Mucosa of descending colon (tissue), 3 donors: ENCODE data around the gene TCTN2. TPM values are rescaled to one million over a fixed set of nuclear protein-coding genes. Genes with fewer than 3 reads are reported as not detected.

Experiments used
- ATAC-seq: fragments of 200-7000 bp; cut with Tn5 transposase; one replicate; pipeline ENCODE4 v1.9.1; 2020; ENCODE audit warnings: mild to moderate bottlenecking, moderate library complexity
- DNase-seq, 3 donors: peaks; one replicate each; pipeline ENCODE4 v3.0.0-alpha.2; 2020
- H3K36me3 ChIP-seq: fragments of 200-600 bp; one replicate; pipeline ENCODE4 v1.8.0; 2021; ENCODE audit warnings: low read depth, mild to moderate bottlenecking
- H3K4me1 ChIP-seq: fragments of 200-600 bp; one replicate; pipeline ENCODE4 v1.8.0; 2021; ENCODE audit warnings: low read depth, mild to moderate bottlenecking
- H3K4me3 ChIP-seq: fragments of 200-600 bp; one replicate; pipeline ENCODE4 v1.8.0; 2021; ENCODE audit warnings: mild to moderate bottlenecking
- H3K9me3 ChIP-seq: fragments of 200-600 bp; one replicate; pipeline ENCODE4 v1.8.0; 2021; ENCODE audit warnings: mild to moderate bottlenecking
- intact Hi-C, 2 donors: fragments of 100-400 bp; cut with DNase I in 1 of 2; cut with micrococcal nuclease in 1 of 2; formaldehyde crosslinking; loops; one replicate each; pipeline versions ENCODE4 v1.11.0 to v1.11.1; 2022; cut with DNase I, micrococcal nuclease
- total RNA-seq, 3 donors: library from RNA; stranded (reverse); fragmentation: NEBNext Ultra II Directional in 2 of 3; extraction: Animal tissue kit (Norgen Biotek cat#: 25700) in 2 of 3; gene quantifications; one replicate each; pipeline versions ENCODE4 v1.2.1 to v1.2.4, GENCODE V29; 2021 to 2023
- TF ChIP-seq, protein P1 (sequence below): fragments of 200-600 bp; IDR thresholded peaks from one replicate; pipeline ENCODE4 v1.8.0; 2022; ENCODE audit warnings: antibody characterized with exemption, mild to moderate bottlenecking
- donor health status: DM: no; HTN: no; CAD: no; lungs with moderate emphysema.
- donor health status: DM: no; HTN: no; CAD: no.
- donor health status: DM: no; HTN: yes; CAD: no.

Gene TCTN2
- total RNA-seq, 3 donors from 2014 or later = 5.2 to 9.0 (median 6.2) TPM

GRCh38 chr12:123720141-123720814 is 49.4 kb downstream of the TCTN2 start:
- Histone ChIP-seq H3K9me3 (no peaks in the 10 kb centered on the region), H3K36me3 (no peaks in the 10 kb centered on the region), H3K4me1 (peaks cover 6% of the 10 kb centered on the region), H3K4me3 (no peak overlapping the region)
- TF ChIP-seq, protein P1, sequence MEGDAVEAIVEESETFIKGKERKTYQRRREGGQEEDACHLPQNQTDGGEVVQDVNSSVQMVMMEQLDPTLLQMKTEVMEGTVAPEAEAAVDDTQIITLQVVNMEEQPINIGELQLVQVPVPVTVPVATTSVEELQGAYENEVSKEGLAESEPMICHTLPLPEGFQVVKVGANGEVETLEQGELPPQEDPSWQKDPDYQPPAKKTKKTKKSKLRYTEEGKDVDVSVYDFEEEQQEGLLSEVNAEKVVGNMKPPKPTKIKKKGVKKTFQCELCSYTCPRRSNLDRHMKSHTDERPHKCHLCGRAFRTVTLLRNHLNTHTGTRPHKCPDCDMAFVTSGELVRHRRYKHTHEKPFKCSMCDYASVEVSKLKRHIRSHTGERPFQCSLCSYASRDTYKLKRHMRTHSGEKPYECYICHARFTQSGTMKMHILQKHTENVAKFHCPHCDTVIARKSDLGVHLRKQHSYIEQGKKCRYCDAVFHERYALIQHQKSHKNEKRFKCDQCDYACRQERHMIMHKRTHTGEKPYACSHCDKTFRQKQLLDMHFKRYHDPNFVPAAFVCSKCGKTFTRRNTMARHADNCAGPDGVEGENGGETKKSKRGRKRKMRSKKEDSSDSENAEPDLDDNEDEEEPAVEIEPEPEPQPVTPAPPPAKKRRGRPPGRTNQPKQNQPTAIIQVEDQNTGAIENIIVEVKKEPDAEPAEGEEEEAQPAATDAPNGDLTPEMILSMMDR = no peak
- intact Hi-C loops = no loop called here
- DNase-seq (no peak), ATAC-seq (no peak)

DNA sequence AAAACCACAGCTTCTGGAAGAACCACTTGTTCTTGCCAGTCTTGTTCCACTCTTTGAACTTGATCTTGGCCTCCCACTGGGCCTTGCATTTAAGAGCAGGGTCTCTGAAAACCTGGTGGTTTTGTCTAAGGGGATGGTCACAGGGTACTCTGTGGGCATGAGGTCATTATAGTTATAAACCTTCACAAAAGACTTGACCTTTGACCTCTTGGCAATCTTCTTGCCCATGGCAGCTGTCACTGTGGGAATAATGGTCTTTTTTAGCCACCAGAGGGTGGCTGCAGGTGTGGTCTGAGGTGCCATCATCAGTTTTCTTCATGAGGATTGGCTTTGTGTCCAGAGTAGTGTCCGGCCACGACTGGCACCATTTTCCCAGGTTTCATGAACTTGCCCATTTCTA is 50.3 kb downstream of the TCTN2 start:
- DNase-seq (no peak), ATAC-seq (no peak)
- TF ChIP-seq, protein P1 = no peak
- Histone ChIP-seq H3K4me3 (no peak overlapping the region), H3K36me3 (no peaks in the 10 kb centered on the region), H3K9me3 (no peaks in the 10 kb centered on the region), H3K4me1 (peaks cover 6% of the 10 kb centered on the region)
- intact Hi-C loops = no loop called here

DNA sequence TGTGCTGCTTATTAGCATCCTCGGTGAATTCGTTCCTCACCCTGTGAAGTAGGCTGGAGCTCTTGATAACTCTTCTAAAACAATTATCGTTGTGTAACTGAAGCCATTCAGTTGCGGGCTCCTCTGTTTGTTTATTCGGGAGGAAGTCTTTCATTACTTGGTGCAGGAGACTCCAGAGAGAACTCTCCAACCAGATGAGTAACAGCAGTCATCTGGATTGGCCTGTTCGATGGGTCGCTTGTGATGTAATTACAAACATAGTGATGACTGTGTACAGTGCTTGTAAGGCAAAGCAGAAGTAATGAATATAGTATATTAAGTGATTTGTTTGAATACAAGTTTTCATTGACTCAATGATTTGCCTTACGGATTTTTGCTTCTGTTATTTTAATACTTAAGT is 52.1 kb downstream of the TCTN2 start:
- no peak for ATAC-seq
- H3K4me1 ChIP-seq = peaks cover 6% of the 10 kb centered on the region
- H3K9me3 ChIP-seq = no peaks in the 10 kb centered on the region
- intact Hi-C loops = no loop called here
- H3K4me3 ChIP-seq = no peak overlapping the region
- TF ChIP-seq, protein P1 = no peak
- DNase-seq = no peak
- peaks cover 3% of the 10 kb centered on the region for H3K36me3 ChIP-seq

DNA sequence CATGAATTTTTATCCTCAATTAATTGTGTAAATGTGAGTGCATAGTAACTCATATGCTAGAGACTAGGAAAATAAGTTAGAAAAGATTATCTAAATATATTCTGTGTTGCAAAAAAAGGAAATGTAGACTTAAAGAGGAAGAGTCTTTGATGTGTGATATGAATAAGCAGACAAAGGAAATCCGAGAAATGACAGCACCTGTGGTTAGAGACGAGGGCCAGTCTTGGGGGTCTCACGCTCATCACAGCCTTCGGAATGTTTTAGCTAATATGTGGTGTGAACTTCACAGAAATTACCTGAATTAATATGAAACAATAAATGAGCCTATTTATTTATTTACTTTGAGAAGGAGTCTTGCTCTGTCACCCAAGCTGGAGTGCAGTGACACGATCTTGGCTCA is 52.9 kb downstream of the TCTN2 start:
- Histone ChIP-seq H3K4me3 (no peak overlapping the region), H3K9me3 (no peaks in the 10 kb centered on the region), H3K36me3 (peaks cover 3% of the 10 kb centered on the region), H3K4me1 (peaks cover 6% of the 10 kb centered on the region)
- no peak for ATAC-seq
- no peak for DNase-seq
- TF ChIP-seq, protein P1 = no peak
- intact Hi-C loops = no loop called here

- Histone ChIP-seq H3K9me3 (no peaks in the 10 kb centered on the region), H3K36me3 (peaks cover 3% of the 10 kb centered on the region), H3K4me3 (no peak overlapping the region), H3K4me1 (peaks cover 2% of the 10 kb centered on the region)
- intact Hi-C loops = no loop called here
- DNase-seq (no peak), ATAC-seq (no peak)
- TF ChIP-seq, protein P1 = no peak
Measured at GRCh38 chr12:123726244-123726643, 55.3 kb downstream of the TCTN2 start.

- Histone ChIP-seq H3K4me3 (no peak overlapping the region), H3K36me3 (peaks cover 3% of the 10 kb centered on the region), H3K9me3 (no peaks in the 10 kb centered on the region), H3K4me1 (no peaks in the 10 kb centered on the region)
- intact Hi-C loops = no loop called here
- TF ChIP-seq, protein P1 = no peak
- ATAC-seq = no peak
- DNase-seq = no peak
Measured at GRCh38 chr12:123726962-123727361, 56.0 kb downstream of the TCTN2 start.
